ENCODE measurements around the gene FRMD4B.

Gene FRMD4B

GRCh38 chr3:69200384-69201068 lies 185.4 kb downstream of the FRMD4B start:
- peak; percentile 72 to 75 for DNase-seq

GRCh38 chr3:69199942-69200341 lies 185.9 kb downstream of the FRMD4B start:
- no peak for DNase-seq

- peak; percentile 70 for DNase-seq
Measured at GRCh38 chr3:69197922-69198530, 187.9 kb downstream of the FRMD4B start.

GRCh38 chr3:69197455-69197854 lies 188.4 kb downstream of the FRMD4B start:
- DNase-seq: no peak

GRCh38 chr3:69196876-69197275 lies 189.0 kb downstream of the FRMD4B start:
- no peak for DNase-seq

GRCh38 chr3:69194431-69195165 lies 191.3 kb downstream of the FRMD4B start:
- DNase-seq: no peak

GRCh38 chr3:69193749-69194148 lies 192.1 kb downstream of the FRMD4B start:
- DNase-seq: no peak

- DNase-seq: no peak
Measured at GRCh38 chr3:69191516-69191915, 194.4 kb downstream of the FRMD4B start.

GRCh38 chr3:69189487-69189886 lies 196.4 kb downstream of the FRMD4B start:
- no peak for DNase-seq

GRCh38 chr3:69186575-69187093 lies 199.3 kb downstream of the FRMD4B start:
- DNase-seq: no peak

GRCh38 chr3:69182588-69183316 lies 203.1 kb downstream of the FRMD4B start:
- no peak for DNase-seq

- no peak for DNase-seq
Measured at GRCh38 chr3:69181592-69182211, 204.2 kb downstream of the FRMD4B start.

GRCh38 chr3:69180869-69181591 lies 204.9 kb downstream of the FRMD4B start:
- no peak for DNase-seq

GRCh38 chr3:69179740-69180372 lies 206.0 kb downstream of the FRMD4B start:
- no peak for DNase-seq

- no peak for DNase-seq
Measured at GRCh38 chr3:69178838-69179739, 206.8 kb downstream of the FRMD4B start.

GRCh38 chr3:69178082-69178481 lies 207.8 kb downstream of the FRMD4B start:
- DNase-seq: no peak

GRCh38 chr3:69174871-69175737 lies 210.8 kb downstream of the FRMD4B start:
- no peak for DNase-seq

- DNase-seq: no peak
Measured at GRCh38 chr3:69174445-69174844, 211.4 kb downstream of the FRMD4B start.

- no peak for DNase-seq
Measured at GRCh38 chr3:69172058-69172457, 213.8 kb downstream of the FRMD4B start.
